PC-9 (cell line): ENCODE results near the gene TRIM66. TPM values are rescaled to one million over a fixed set of nuclear protein-coding genes. Genes with fewer than 3 reads are reported as not detected.

Experiments
- BruUV-seq: library from RNA; stranded (reverse); fragments of 400-500 nt; replicated peaks from 2 replicates; lab custom pipeline; 2021; lab: Mats Ljungman, UMichigan
- CTCF ChIA-PET: fragments of 300-600 bp; sonication (Branson Sonifier 250); formaldehyde crosslinking; loops from one replicate; lab custom pipeline; 2022; ENCODE audit warnings: antibody characterized with exemption; lab: Charles Lee
- POLR2A ChIA-PET: fragments of 300-600 bp; sonication (Branson Sonifier 250); formaldehyde crosslinking; loops from one replicate; lab custom pipeline; 2022; ENCODE audit warnings: antibody characterized with exemption; ENCODE audit not compliant: unreplicated experiment; lab: Charles Lee
- DNase-seq, 2 experiments: peaks; one replicate each; pipeline versions ENCODE4 v3.0.0 to v3.0.0-alpha.2; 2015 to 2022; ENCODE audit warnings: mixed read lengths in 1 of 2
- H2AFZ ChIP-seq: fragments of 200-600 bp; sonication (generic); 2 replicates; pipeline ENCODE4 v1.8.1; 2017; ENCODE audit warnings: antibody characterized with exemption
- H3F3A ChIP-seq: fragments of 200-600 bp; sonication (generic); 2 replicates; pipeline ENCODE4 v1.8.1; 2017; ENCODE audit warnings: antibody characterized with exemption, mild to moderate bottlenecking, low read depth; ENCODE audit not compliant: insufficient read depth
- H3K27ac ChIP-seq: fragments of 200-600 bp; sonication (generic); 2 replicates; pipeline ENCODE4 v1.6.1; 2016; ENCODE audit warnings: mixed run types
- H3K27me3 ChIP-seq: fragments of 200-600 bp; sonication (generic); 2 replicates; pipeline ENCODE4 v1.6.1; 2016; ENCODE audit warnings: low read depth, mixed run types; ENCODE audit not compliant: insufficient read depth
- H3K36me3 ChIP-seq: fragments of 200-600 bp; sonication (generic); 2 replicates; pipeline ENCODE4 v1.6.1; 2016; ENCODE audit warnings: low read depth, mixed run types
- H3K4me1 ChIP-seq: fragments of 200-600 bp; sonication (generic); replicated peaks from 2 replicates; pipeline ENCODE4 v1.6.1; 2016; ENCODE audit warnings: mixed run types; ENCODE audit not compliant: insufficient read depth
- H3K4me2 ChIP-seq: fragments of 200-600 bp; sonication (generic); 2 replicates; pipeline ENCODE4 v1.6.1; 2017; ENCODE audit warnings: mixed run types
- H3K4me3 ChIP-seq: fragments of 200-600 bp; sonication (generic); 2 replicates; pipeline ENCODE4 v1.6.1; 2016; ENCODE audit warnings: mixed run types
- H3K79me2 ChIP-seq: fragments of 200-600 bp; sonication (generic); 2 replicates; pipeline ENCODE4 v1.6.1; 2017; ENCODE audit warnings: low read depth, mixed run types
- H3K9me2 ChIP-seq: fragments of 200-600 bp; sonication (generic); 2 replicates; pipeline ENCODE4 v1.8.1; 2017; ENCODE audit warnings: mild to moderate bottlenecking; ENCODE audit not compliant: insufficient read depth
- H3K9me3 ChIP-seq: fragments of 200-600 bp; sonication (generic); 2 replicates; pipeline ENCODE4 v1.8.1; 2016; ENCODE audit warnings: low read depth; ENCODE audit not compliant: insufficient read depth
- H4K20me1 ChIP-seq: fragments of 200-600 bp; sonication (generic); 2 replicates; pipeline ENCODE4 v1.8.1; 2017; ENCODE audit not compliant: insufficient read depth
- EZH2 ChIP-seq: fragments of 200-600 bp; sonication (generic); IDR thresholded peaks from 2 replicates; pipeline ENCODE4 v1.8.0; 2017; ENCODE audit warnings: antibody characterized with exemption, low read depth
- intact Hi-C: fragments of 100-400 bp; cut with micrococcal nuclease; formaldehyde crosslinking; loops from one replicate; pipeline ENCODE4 v1.10.0; 2022; ENCODE audit not compliant: unreplicated experiment
- total RNA-seq: library from RNA; stranded (reverse); gene quantifications from 2 replicates; pipeline ENCODE4 v1.2.3, GENCODE V29; 2021
- TF ChIP-seq, protein P1 (sequence below): fragments of 200-600 bp; sonication (generic); conservative IDR thresholded peaks from 2 replicates; pipeline ENCODE4 v1.6.1; 2017; ENCODE audit warnings: mixed run types, antibody characterized with exemption, mild to moderate bottlenecking, moderate library complexity

Gene TRIM66
- total RNA-seq, 1 experiment from 2014 or later, result 17.0 TPM

DNA sequence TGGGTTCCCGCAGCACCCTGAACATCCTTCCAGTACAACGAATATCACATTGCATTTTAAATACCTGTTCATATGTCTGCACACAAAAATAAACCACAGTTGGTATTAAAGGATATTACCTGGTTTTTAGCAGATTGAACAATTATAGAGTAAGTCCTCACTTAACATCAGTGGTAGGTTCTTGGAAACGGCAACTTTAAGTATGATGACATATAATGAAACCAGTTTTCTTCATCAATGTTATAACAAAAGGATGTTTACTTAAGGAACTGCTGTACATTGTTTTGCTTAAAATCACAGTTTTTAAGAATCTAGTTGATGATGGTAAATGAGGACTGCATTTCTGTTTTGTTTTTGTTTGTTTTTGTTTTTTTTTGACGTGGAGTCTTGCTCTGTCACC is 28.0 kb downstream of the TRIM66 start:
- no peak overlapping the region for H3K4me3 ChIP-seq
- ChIA-PET POLR2A (no interaction called here), CTCF (no interaction called here)
- intact Hi-C loops, result no loop called here
- no peaks in the 10 kb centered on the region for H3F3A ChIP-seq
- no peak for DNase-seq
- no peak overlapping the region for H2AFZ ChIP-seq
- no peaks in the 10 kb centered on the region for H3K9me2 ChIP-seq
- H3K27me3 ChIP-seq, result no peaks in the 10 kb centered on the region
- no peaks in the 10 kb centered on the region for H4K20me1 ChIP-seq
- H3K4me2 ChIP-seq, result no peak overlapping the region
- H3K79me2 ChIP-seq, result no peaks in the 10 kb centered on the region
- BruUV-seq, result no TSS peak
- H3K4me1 ChIP-seq, result no peaks in the 10 kb centered on the region
- H3K36me3 ChIP-seq, result no peaks in the 10 kb centered on the region
- H3K9me3 ChIP-seq, result no peaks in the 10 kb centered on the region
- H3K27ac ChIP-seq, result no peak overlapping the region
- TF ChIP-seq, protein P1, sequence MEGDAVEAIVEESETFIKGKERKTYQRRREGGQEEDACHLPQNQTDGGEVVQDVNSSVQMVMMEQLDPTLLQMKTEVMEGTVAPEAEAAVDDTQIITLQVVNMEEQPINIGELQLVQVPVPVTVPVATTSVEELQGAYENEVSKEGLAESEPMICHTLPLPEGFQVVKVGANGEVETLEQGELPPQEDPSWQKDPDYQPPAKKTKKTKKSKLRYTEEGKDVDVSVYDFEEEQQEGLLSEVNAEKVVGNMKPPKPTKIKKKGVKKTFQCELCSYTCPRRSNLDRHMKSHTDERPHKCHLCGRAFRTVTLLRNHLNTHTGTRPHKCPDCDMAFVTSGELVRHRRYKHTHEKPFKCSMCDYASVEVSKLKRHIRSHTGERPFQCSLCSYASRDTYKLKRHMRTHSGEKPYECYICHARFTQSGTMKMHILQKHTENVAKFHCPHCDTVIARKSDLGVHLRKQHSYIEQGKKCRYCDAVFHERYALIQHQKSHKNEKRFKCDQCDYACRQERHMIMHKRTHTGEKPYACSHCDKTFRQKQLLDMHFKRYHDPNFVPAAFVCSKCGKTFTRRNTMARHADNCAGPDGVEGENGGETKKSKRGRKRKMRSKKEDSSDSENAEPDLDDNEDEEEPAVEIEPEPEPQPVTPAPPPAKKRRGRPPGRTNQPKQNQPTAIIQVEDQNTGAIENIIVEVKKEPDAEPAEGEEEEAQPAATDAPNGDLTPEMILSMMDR, result no peak
- TF ChIP-seq EZH2, result no peak

DNA sequence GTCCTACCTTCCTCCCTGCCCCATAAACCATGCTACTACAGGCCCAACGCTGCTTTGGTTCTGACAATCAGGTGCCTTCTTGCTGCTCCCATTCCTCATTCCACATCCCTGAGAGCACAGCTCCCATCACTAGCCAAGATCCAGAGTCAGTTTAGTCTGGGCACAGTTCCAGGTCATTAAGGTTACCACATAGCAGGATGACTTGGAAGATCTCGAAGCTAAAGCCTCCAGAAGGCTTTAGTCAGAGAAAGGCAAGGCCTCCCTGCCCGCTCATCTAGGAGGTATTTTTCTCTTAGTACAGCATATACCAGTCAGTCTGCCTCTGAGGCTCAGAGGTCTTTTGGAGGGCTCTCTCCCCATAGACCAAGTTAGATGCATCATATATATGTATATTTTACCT is 30.3 kb downstream of the TRIM66 start:
- CTCF ChIA-PET, result no interaction called here
- Histone ChIP-seq H3F3A (no peaks in the 10 kb centered on the region), H3K79me2 (no peaks in the 10 kb centered on the region), H3K9me3 (no peaks in the 10 kb centered on the region), H3K4me3 (no peak overlapping the region), H3K27me3 (no peaks in the 10 kb centered on the region), H3K9me2 (no peaks in the 10 kb centered on the region), H3K4me2 (no peak overlapping the region), H3K4me1 (no peaks in the 10 kb centered on the region), H4K20me1 (no peaks in the 10 kb centered on the region), H3K27ac (no peak overlapping the region), H2AFZ (no peak overlapping the region), H3K36me3 (no peaks in the 10 kb centered on the region)
- intact Hi-C loops, result no loop called here
- BruUV-seq, result no TSS peak
- DNase-seq, result peak in 1 of 2 experiments; percentile 59
- POLR2A ChIA-PET, result interaction anchor here (0.6 kb wide), 1 partner anchor 71 kb away, joined by 3 read pairs; no protein-coding TSS in a partner anchor
- TF ChIP-seq EZH2, result no peak
- TF ChIP-seq, protein P1, result no peak

DNA sequence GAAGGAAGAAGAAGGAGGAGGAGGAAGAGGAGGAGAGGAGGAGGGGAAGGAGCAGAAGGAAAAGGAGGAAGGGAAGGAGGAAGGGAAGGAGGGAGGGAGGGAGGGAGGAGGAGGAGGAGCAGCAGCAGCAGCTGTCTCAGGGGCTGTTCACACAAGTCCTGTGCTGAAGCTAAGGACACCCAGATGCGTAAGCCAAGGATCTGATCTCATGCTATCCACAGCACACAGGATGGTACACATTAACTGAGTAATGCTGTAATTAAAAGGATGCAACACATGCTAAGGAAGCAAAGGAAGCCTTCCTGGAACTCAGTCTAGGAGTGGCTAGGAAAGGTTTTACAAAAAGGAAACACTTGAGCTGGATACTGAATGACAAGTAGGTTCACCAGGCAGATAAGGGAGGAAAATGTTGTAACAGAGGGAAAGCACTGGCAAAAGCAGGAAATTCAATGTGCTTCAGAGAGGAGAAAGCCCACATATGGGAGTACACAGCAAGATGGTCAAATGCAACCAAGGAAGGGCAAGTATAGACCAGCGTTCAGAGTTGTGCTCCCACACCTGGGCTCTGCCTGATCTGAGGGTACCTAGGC is 32.0 kb downstream of the TRIM66 start:
- no peaks in the 10 kb centered on the region for H3K27me3 ChIP-seq
- H3K36me3 ChIP-seq, result no peaks in the 10 kb centered on the region
- POLR2A ChIA-PET, result no interaction called here
- CTCF ChIA-PET, result no interaction called here
- no peak overlapping the region for H3K27ac ChIP-seq
- H3K9me2 ChIP-seq, result no peaks in the 10 kb centered on the region
- BruUV-seq, result no TSS peak
- intact Hi-C loops, result no loop called here
- H4K20me1 ChIP-seq, result no peaks in the 10 kb centered on the region
- TF ChIP-seq, protein P1, result no peak
- TF ChIP-seq EZH2, result no peak
- H3K4me2 ChIP-seq, result no peak overlapping the region
- H3F3A ChIP-seq, result no peaks in the 10 kb centered on the region
- H2AFZ ChIP-seq, result no peak overlapping the region
- no peaks in the 10 kb centered on the region for H3K9me3 ChIP-seq
- no peaks in the 10 kb centered on the region for H3K79me2 ChIP-seq
- H3K4me3 ChIP-seq, result no peak overlapping the region
- H3K4me1 ChIP-seq, result no peaks in the 10 kb centered on the region
- DNase-seq, result no peak
